IMR-90 (cell line): ENCODE measurements around the gene ZDHHC12. TPM values are rescaled to one million over a fixed set of nuclear protein-coding genes. Genes with fewer than 3 reads are reported as not detected.
"Not testable (repeated sequence)": the region's sequence is repeated elsewhere in the genome, so short reads cannot be mapped to it uniquely, and the experiment has no call there.

ENCODE experiments used
- ATAC-seq: fragments of 200-7000 bp; cut with Tn5 transposase; 2 replicates; pipeline ENCODE4 v1.9.1; 2020; ENCODE audit warnings: low read depth, mild to moderate bottlenecking, moderate library complexity
- BruUV-seq: library from RNA; stranded (reverse); fragments of 400-500 nt; replicated peaks from 2 replicates; lab custom pipeline; 2021; lab: Mats Ljungman, UMichigan
- CTCF ChIA-PET: fragments of 300-600 bp; formaldehyde crosslinking; extraction: SDS; loops from one replicate; lab custom pipeline; 2021; ENCODE audit warnings: antibody characterized with exemption; lab: Yijun Ruan, JAX
- POLR2A ChIA-PET: fragments of 300-600 bp; sonication (Branson Sonifier 250); formaldehyde crosslinking; loops from one replicate; lab custom pipeline; 2022; ENCODE audit warnings: antibody characterized with exemption; ENCODE audit not compliant: unreplicated experiment; lab: Charles Lee
- DNase-seq: peaks from one replicate; pipeline ENCODE4 v3.0.0; 2013
- H2AFZ ChIP-seq: replicated peaks from 2 replicates; pipeline ENCODE3; 2013; ENCODE audit warnings: low read length, mild to moderate bottlenecking; ENCODE audit not compliant: poor library complexity
- H2AK5ac ChIP-seq: 2 replicates; pipeline ENCODE4 v1.6.1; 2013; ENCODE audit warnings: low read depth, low read length, inconsistent platforms
- H2AK9ac ChIP-seq: replicated peaks from 2 replicates; pipeline ENCODE3; 2013; ENCODE audit warnings: mild to moderate bottlenecking, low read depth, low read length, moderate library complexity; ENCODE audit not compliant: poor library complexity
- H2BK120ac ChIP-seq: 2 replicates; pipeline ENCODE4 v1.6.1; 2013; ENCODE audit warnings: low read depth, low read length, inconsistent platforms
- H2BK15ac ChIP-seq: 3 replicates; pipeline ENCODE4 v1.6.1; 2013; ENCODE audit warnings: low read depth, low read length, inconsistent platforms
- H2BK20ac ChIP-seq: 2 replicates; pipeline ENCODE4 v1.6.1; 2013; ENCODE audit warnings: low read depth, mild to moderate bottlenecking, inconsistent platforms, low read length, moderate library complexity
- H2BK5ac ChIP-seq: 2 replicates; pipeline ENCODE4 v1.6.1; 2013; ENCODE audit warnings: mild to moderate bottlenecking, low read depth, low read length, inconsistent platforms; ENCODE audit not compliant: poor library complexity, severe bottlenecking
- H3K14ac ChIP-seq: replicated peaks from 2 replicates; pipeline ENCODE4 v1.6.1; 2013; ENCODE audit warnings: low read depth, low read length, inconsistent platforms
- H3K18ac ChIP-seq: 2 replicates; pipeline ENCODE4 v1.6.1; 2013; ENCODE audit warnings: low read depth, low read length, control low read depth
- H3K23ac ChIP-seq: 2 replicates; pipeline ENCODE4 v1.6.1; 2013; ENCODE audit warnings: low read depth, low read length, inconsistent platforms
- H3K27ac ChIP-seq: 2 replicates; pipeline ENCODE4 v1.5.1; 2013; ENCODE audit warnings: mild to moderate bottlenecking, control low read depth, low read length; ENCODE audit not compliant: insufficient read depth
- H3K27me3 ChIP-seq: 2 replicates; pipeline ENCODE4 v1.6.1; 2013; ENCODE audit warnings: low read length; ENCODE audit not compliant: control insufficient read depth, insufficient read depth
- H3K36me3 ChIP-seq: 2 replicates; pipeline ENCODE4 v1.6.1; 2013; ENCODE audit warnings: low read length, mixed read lengths; ENCODE audit not compliant: control insufficient read depth, insufficient read depth
- H3K4ac ChIP-seq: 2 replicates; pipeline ENCODE4 v1.6.1; 2013; ENCODE audit warnings: low read depth, low read length, inconsistent platforms
- H3K4me1 ChIP-seq: 2 replicates; pipeline ENCODE4 v1.6.1; 2013; ENCODE audit warnings: low read length, mixed read lengths; ENCODE audit not compliant: control insufficient read depth, insufficient read depth
- H3K4me2 ChIP-seq: 2 replicates; pipeline ENCODE4 v1.6.1; 2013; ENCODE audit warnings: low read depth, mild to moderate bottlenecking, control low read depth, low read length, moderate library complexity
- H3K4me3 ChIP-seq: 2 replicates; pipeline ENCODE4 v1.5.1; 2013; ENCODE audit warnings: low read depth, mild to moderate bottlenecking, control low read depth, low read length, moderate library complexity; ENCODE audit not compliant: insufficient read depth
- H3K56ac ChIP-seq: 2 replicates; pipeline ENCODE4 v1.6.1; 2013; ENCODE audit warnings: low read length, inconsistent platforms; ENCODE audit not compliant: insufficient read depth; ENCODE audit errors: extremely low read depth
- H3K79me1 ChIP-seq, 2 experiments: 2 replicates each; pipeline ENCODE4 v1.6.1; 2013; ENCODE audit warnings: low read length in 2 of 2, inconsistent platforms in 1 of 2, low read depth in 1 of 2
- H3K9ac ChIP-seq: 2 replicates; pipeline ENCODE4 v1.6.1; 2013; ENCODE audit warnings: low read depth, low read length, control low read depth
- H3K9me1 ChIP-seq: 2 replicates; pipeline ENCODE4 v1.6.1; 2013; ENCODE audit warnings: low read length, inconsistent platforms; ENCODE audit not compliant: insufficient read depth
- H3K9me3 ChIP-seq: 2 replicates; pipeline ENCODE4 v1.6.1; 2013; ENCODE audit warnings: low read length; ENCODE audit not compliant: control insufficient read depth, insufficient read depth
- H4K20me1 ChIP-seq: 2 replicates; pipeline ENCODE4 v1.6.1; 2013; ENCODE audit warnings: low read length, inconsistent platforms; ENCODE audit not compliant: insufficient read depth
- H4K5ac ChIP-seq: 2 replicates; pipeline ENCODE4 v1.6.1; 2013; ENCODE audit warnings: mild to moderate bottlenecking, low read depth, low read length, control low read depth
- H4K8ac ChIP-seq, 2 experiments: 2 replicates each; pipeline ENCODE4 v1.6.1; 2013; ENCODE audit warnings: low read depth in 2 of 2, low read length in 2 of 2, control low read depth in 1 of 2, inconsistent platforms in 1 of 2
- H4K91ac ChIP-seq: 2 replicates; pipeline ENCODE4 v1.6.1; 2013; ENCODE audit warnings: low read depth, low read length, inconsistent platforms; ENCODE audit not compliant: insufficient read depth
- CEBPB ChIP-seq: IDR thresholded peaks from 2 replicates; pipeline ENCODE4 v1.6.1; 2012; ENCODE audit warnings: low read depth, low read length, improper control_type of control experiment
- CHD1 ChIP-seq: IDR thresholded peaks from 2 replicates; pipeline ENCODE4 v1.6.1; 2012; ENCODE audit warnings: low read depth, low read length, improper control_type of control experiment
- FOS ChIP-seq: fragments of 150-350 bp; IDR thresholded peaks from 2 replicates; pipeline ENCODE4 v1.6.1; 2016; ENCODE audit warnings: low read depth, low read length
- MAFK ChIP-seq: IDR thresholded peaks from 2 replicates; pipeline ENCODE4 v1.6.1; 2012; ENCODE audit warnings: low read depth, low read length, improper control_type of control experiment
- MXI1 ChIP-seq: IDR thresholded peaks from 2 replicates; pipeline ENCODE4 v1.6.1; 2012; ENCODE audit warnings: low read depth, mild to moderate bottlenecking, low read length, moderate library complexity, borderline replicate concordance
- NFE2L2 ChIP-seq: fragments of 150-350 bp; IDR thresholded peaks from 2 replicates; pipeline ENCODE4 v1.6.1; 2016; ENCODE audit warnings: low read depth, mild to moderate bottlenecking, low read length
- POLR2A ChIP-seq: IDR thresholded peaks from 2 replicates; pipeline ENCODE4 v1.6.1; 2012; ENCODE audit warnings: mild to moderate bottlenecking, low read depth, low read length
- RCOR1 ChIP-seq: IDR thresholded peaks from 2 replicates; pipeline ENCODE4 v1.6.1; 2012; ENCODE audit warnings: mild to moderate bottlenecking, low read length, improper control_type of control experiment; ENCODE audit not compliant: insufficient replicate concordance
- WGBS, 2 experiments: methylation state at CpG; one replicate each; pipeline versions ENCODE4 v1.1.5 to v1.1.7; 2013; ENCODE audit warnings: missing lambda C conversion rate in 2 of 2; ENCODE audit not compliant: insufficient read length in 1 of 2; ENCODE audit errors: extremely low coverage in 2 of 2; 5-methylcytosine and 5-hydroxymethylcytosine counted together
- dilution Hi-C: fragments of 300-500 bp; cut with HindIII; formaldehyde crosslinking; loops from one replicate; pipeline ENCODE4 v1.14.3; 2018; ENCODE audit warnings: low sequenced_read_pairs; ENCODE audit not compliant: unreplicated experiment
- in situ Hi-C: fragments of 300-500 bp; cut with MboI; formaldehyde crosslinking; loops from 3 replicates; pipeline ENCODE4 v1.14.3; 2019; ENCODE audit warnings: low sequenced_read_pairs, inconsistent platforms, mixed read lengths
- intact Hi-C: fragments of 100-400 bp; cut with micrococcal nuclease; formaldehyde crosslinking; loops from 2 replicates; pipeline ENCODE4 v1.10.0; 2022
- polyA plus RNA-seq, 3 experiments: library from polyadenylated mRNA; depleted of rRNA; stranded (reverse); fragments of >200 nt; gene quantifications; 2 replicates each; pipeline ENCODE4 v1.2.3, GENCODE V29; 2012; ENCODE audit warnings: low replicate concordance in 1 of 3
- total RNA-seq: library from RNA; depleted of rRNA; stranded (reverse); fragments of >200 nt; gene quantifications from 2 replicates; pipeline ENCODE4 v1.2.3, GENCODE V29; 2012

The ZDHHC12 gene
- total and polyA plus RNA-seq, 2 of the 4 experiments (the other 2 are of a cell fraction) = 16.7 to 60.7 TPM

DNA sequence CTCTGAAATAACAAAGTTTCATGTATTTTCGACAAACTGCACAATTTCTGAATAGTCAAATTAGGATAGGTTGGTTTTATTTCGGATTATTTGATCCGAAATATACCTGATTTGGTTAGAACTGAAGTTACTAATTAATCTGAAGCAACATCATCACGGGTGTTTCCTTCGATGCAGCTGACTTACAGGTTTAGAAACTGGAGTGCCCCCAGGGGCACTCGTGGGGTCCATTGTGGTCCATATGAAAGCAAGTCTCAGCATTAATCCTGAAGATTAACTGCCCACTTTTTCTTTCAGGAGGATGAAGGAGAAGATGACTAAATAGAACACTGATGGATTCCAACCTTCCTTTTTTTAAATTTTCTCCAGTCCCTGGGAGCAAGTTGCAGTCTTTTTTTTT lies 29.6 kb downstream of the ZDHHC12 start (continued):
- no peak for TF ChIP-seq FOS
- no peak for TF ChIP-seq CHD1
- no peak for TF ChIP-seq NFE2L2
- no peak for TF ChIP-seq POLR2A
- no peak for TF ChIP-seq RCOR1
- TF ChIP-seq MXI1 = no peak
- TF ChIP-seq MAFK = no peak
- no peak for TF ChIP-seq CEBPB

GRCh38 chr9:128693738-128694137 lies 30.2 kb downstream of the ZDHHC12 start:
- DNase-seq, H3K9ac ChIP-seq, H2BK5ac ChIP-seq, H3K27ac ChIP-seq, H3K14ac ChIP-seq, H2BK15ac ChIP-seq, H2AK9ac ChIP-seq, BruUV-seq, H3K4me1 ChIP-seq, H2BK120ac ChIP-seq, H2AFZ ChIP-seq, H3K4ac ChIP-seq, H4K91ac ChIP-seq, H3K27me3 ChIP-seq, in situ Hi-C loops, ATAC-seq, POLR2A ChIA-PET, H3K23ac ChIP-seq, H3K56ac ChIP-seq, H2AK5ac ChIP-seq, H3K4me2 ChIP-seq, H4K8ac ChIP-seq, H3K4me3 ChIP-seq, dilution Hi-C loops, H3K9me1 ChIP-seq, H3K18ac ChIP-seq, H4K5ac ChIP-seq, H2BK20ac ChIP-seq, H3K9me3 ChIP-seq: not testable (repeated sequence)
- peaks cover 25% of the 10 kb centered on the region for H4K20me1 ChIP-seq
- intact Hi-C loops = loop anchor here (10.0 kb wide), 1 partner anchor 119 kb away; no protein-coding TSS in a partner anchor
- peaks cover 27% of the 10 kb centered on the region for H3K36me3 ChIP-seq
- CTCF ChIA-PET = interaction anchor here (0.6 kb wide), 1 partner anchor 502 kb away, joined by 5 read pairs; no protein-coding TSS in a partner anchor
- H3K79me1 ChIP-seq = peaks cover 10 to 43% of the 10 kb centered on the region in 2 experiments; a peak in 3 of 4 replicates
- WGBS, 2 experiments = 71 to 100% methylated on average over 1 to 2 of the region's 3 CpGs
